NCI-H524 (cell line): ENCODE measurements around the gene AKAP6.
"Not testable (repeated sequence)": the region's sequence is repeated elsewhere in the genome, so short reads cannot be mapped to it uniquely, and the experiment has no call there.

Experiments
- DNase-seq, 2 experiments: peaks; one replicate each; lab custom pipeline; 2025; lab: John Stamatoyannopoulos, UW

Gene AKAP6

DNA sequence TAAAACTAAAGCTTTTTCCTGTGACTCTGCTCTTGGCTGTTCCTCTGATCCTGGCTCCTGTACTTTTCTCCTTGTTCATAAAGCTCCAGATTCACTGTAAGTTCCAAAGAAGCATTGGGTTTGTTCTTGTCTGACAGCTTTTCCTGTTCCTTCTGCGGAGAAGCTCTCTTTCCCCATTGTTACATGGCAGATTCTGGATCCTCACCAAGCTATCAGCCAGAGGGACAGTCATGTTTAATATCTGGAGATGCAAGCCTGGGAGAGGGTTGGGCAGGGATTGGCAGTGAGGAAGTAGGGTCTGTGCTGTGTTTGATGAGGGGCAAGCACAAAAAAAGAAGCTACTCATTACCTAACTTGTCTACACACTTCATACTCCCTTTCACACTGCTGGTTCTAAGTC, 107.9 kb downstream of the AKAP6 start:
- DNase-seq = no peak

DNA sequence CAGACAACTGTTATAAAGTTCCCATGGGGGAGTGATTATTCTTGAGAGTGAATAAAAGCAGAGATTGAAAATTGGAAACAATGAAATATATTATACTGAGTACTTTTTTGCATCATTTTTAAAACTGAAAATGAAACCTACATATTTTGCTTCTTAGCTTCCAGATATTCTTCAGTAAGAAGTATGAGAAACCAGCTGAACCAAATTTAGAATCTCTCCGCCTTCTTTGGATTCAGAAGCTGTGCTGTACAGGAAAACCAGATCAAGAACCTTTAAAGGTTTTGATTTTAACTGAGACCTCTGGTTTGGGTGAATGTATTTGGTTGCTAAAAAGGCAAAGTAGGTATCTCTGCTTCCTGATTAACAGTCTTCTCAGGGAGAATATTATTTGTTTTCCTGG, 109.4 kb downstream of the AKAP6 start:
- no peak for DNase-seq

DNA sequence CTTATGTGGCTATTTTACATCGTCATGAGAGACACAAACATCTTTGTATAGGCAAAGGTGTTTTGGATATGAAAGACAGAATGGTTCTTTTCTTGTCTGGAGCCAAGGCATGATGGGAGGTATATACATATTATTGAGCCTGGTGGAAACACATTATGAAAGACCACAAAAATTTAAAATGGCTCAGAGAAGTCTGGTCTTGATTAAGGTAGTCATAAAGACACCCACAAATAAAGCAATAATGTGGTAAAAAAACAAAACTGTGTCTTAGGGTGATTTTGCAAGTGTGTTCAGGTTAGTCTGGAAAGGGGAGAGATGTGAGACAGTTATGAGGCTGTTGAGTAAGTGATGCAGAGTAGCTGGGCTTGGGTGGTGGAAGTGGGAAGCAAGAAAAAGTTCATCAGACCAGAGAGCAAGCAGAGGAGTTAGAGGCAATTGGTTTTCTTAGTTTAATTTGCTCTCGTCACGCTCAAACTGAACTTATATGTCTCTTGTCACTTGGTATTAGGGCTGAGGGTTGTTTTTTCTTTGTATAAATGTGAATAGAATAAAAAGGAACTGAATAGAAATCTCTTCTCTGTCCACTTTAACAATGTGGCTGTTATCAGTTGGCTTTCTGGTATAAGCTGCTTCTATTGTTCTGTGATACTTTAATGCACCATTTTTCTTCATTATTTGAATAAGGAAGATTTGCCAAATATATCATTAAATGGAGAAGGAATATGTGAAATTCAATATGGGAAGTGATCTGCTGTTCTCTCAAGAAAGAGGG, 115.0 kb downstream of the AKAP6 start:
- no peak for DNase-seq

DNA sequence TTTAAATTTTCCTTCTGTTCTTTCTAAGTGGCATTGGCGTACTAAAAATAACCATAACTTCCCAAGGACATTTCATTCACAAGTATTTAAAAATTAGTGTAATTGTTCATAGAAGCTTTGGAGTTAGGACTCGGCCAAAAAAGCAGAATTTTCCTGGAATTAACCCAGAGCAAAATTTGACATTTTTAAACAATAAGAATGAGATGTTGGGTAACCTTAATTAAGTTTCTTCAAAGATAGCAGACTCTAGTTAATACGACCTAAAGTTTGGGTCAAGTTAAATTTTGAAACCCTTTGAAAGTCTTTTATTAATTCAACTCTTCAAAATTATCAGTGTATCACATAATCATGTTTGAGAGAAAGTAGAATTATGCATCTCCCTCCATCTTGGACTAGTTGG, 118.3 kb downstream of the AKAP6 start:
- no peak for DNase-seq

DNA sequence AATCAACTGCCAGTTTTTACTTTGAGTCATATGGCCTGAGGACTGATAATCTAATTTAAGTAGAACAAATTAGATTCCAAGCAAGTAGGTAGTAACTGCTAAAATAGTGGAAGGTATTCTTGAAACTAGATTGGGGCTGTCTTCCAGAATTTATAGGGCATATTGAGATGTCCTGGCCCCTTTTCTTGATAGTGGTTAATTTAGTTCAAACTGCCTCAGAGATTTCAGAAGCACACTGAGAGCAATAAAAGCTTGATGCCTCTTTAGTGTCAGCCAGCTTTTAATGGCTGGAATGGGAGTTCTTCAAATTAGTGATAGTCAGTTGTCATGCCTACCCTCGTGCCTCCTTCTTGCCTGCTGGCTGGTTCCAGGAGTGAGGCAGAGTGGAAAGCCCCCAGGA, 120.5 kb downstream of the AKAP6 start:
- DNase-seq = no peak

DNA sequence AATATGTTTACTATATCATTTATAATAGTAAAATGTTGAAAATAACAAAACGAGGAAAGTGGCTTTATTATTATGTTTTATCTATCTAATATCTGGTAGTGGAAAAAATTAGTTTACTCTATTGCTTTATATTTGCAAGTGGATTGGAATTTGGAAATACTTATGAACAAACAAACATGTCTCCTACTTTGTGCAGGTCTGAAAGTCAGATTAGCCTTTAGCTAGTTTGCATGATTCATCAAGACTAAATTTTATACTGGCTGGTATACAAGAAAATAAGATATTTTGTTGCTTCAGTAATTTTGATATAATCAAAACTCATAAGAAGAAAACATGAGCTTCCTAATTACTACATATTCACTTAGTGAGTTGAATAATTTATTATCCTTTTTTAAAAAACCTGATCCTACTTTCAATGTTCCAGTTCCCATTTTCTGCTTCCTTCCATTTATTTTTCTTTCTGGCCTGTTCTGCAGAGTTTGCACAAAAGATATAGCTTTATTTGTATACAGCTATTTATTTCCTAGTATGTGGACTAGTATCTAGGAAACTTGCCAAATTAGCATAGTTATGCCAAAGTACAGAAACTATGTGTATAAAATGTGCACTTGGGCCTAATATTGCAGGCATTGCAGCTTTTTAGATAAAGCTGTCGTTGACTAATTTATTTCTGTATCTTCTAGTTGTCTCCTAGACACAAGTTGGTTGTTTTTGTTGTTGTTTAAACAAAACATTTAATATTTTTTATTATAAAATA, 122.0 kb downstream of the AKAP6 start:
- DNase-seq = no peak

DNA sequence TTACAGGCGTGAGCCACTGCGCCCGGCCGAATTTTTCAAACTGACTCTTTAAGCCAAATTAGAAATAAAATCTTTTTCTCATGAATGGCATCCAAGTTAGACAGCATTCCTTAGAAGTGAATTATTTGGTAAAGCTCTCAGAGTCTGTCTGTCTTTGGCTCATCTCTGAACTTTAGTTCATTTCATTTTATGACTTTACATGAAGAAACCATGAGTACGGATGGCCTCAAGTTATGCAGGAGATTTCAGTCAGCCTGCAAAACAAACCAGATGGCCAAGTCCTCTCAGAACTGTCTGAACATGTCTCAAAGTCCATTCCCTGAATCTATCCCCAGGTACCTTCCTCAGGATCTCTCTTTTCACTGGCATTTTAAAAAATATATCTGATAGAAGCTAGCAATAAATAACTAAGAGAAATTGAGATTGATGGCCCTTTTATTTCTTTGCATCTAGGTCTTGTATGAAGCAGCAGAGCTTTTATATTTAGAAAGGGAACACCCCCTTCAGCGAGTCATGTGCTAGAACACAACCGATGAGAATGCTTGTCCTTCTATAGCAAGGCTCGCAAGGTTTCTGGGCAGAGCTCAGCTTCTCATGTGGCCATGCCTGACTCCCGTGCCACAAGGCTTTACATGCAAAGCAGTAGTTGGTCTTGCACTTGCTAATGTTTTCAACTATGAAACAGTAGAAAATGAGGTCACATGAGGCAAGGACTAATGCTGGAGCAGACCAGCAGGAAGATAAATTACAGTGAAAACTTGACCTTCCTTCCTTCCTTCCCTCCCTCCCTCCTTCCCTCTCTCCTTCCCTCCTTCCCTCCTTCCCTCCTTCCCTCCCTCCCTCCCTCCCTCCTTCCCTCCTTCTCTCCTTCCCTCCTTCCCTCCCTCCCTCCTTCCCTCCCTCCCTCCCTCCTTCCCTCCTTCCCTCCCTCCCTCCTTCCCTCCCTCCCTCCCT, 125.0 kb downstream of the AKAP6 start:
- DNase-seq = peak in 1 of 2 experiments; percentile 18

DNA sequence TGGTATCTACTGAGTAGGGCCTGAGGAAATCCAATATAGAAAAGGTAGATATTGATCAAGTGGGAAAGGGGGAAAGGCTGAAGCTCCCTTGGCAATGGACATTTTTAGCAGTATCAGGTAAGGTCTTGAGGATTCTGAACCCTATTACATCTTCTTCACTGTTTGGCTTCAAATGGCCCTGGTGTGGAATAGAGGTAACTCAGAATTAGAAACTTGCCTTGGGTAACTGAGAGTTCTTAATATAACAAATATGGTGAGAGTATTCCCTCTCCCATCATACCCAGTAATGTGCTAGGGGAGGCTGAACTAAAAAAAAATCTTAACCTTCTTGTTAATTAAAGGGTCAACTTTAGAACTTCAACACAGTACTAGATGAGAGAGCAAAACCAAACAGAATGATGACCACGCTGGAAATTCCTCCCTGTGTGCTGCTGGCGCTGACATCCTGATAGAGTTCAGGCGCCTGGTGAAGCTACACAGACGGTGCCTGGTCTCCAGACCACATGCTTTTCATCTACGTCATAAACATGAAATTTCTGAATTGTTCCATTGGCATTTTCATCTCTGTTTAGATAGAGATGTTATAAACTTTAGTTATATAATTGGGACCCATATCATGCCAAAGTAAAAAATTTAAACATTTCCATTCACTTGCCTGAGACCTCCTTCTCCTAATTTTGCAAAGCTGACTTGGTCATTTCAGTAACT, 128.3 kb downstream of the AKAP6 start:
- no peak for DNase-seq

DNA sequence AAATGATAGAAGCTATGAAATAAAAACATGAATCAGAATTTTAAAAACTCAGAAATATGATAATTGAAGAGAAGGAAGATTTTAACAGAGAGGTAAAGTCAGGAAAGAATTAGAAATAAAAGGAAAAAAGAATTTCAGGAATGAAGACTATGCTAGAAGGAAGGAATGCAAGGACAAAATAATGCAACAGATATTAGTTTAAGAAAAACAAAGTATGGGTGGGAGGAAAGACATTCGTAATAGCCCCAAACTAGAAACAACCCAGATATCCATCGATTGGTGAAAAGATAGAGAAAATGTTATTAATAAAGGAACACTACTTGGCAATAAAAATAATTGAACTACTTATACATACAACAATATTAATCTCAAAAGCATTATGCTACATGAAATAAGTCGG, 129.6 kb downstream of the AKAP6 start:
- no peak for DNase-seq

DNA sequence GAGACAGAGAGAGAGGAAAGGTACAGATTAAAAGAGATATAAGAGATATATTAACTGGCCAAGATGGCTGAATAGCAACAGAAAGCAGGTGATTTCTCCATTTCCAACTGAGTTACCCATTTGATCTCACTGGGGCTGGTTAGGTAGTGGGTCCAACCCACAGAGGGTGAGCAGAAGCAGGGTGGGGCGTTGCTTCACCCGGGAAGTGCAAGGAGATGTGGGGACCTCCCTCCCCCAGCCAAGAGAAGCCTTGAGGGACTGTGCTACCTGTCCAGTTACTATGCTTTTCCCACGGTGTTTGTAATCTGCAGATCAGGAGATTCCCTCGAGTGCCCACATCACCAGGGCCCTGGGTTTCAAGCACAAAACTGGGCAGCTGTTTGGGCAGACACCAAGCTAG, 131.2 kb downstream of the AKAP6 start:
- no peak for DNase-seq

DNA sequence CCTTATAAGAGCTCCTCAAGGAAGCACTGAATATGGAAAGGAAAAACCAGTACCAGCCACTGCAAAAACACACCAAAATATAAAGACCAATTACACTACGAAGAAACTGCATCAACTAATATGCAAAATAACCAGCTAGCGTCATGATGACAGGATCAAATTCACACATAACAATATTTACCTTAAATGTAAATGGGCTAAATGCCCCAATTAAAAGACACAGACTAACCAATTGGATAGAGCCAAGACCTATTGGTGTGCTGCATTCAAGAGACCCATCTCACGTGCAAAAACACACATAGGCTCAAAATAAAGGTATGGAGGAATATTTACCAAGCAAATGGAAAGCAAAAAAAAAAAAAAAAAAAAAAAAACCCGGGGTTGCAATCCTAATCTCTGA, 133.5 kb downstream of the AKAP6 start:
- not testable (repeated sequence) for DNase-seq

DNA sequence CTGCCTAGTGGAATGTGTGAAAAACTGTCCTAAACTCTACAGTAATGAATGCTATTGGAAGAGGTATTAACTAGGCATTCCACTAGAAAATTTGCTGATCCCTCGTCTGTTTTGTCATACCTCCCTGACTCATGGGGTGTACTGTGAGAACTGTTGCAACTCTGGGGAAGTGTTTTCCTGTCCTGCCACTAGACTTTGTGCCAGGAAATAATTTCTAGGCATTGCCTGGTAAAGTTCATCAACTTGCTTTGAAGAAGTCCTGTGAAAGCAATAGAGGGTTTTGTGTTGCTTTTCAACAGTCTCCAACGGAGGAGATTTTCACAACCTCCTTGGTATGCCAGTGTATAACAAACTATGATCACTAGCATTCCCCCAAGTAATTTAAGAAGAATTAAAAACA, 139.9 kb downstream of the AKAP6 start:
- no peak for DNase-seq

DNA sequence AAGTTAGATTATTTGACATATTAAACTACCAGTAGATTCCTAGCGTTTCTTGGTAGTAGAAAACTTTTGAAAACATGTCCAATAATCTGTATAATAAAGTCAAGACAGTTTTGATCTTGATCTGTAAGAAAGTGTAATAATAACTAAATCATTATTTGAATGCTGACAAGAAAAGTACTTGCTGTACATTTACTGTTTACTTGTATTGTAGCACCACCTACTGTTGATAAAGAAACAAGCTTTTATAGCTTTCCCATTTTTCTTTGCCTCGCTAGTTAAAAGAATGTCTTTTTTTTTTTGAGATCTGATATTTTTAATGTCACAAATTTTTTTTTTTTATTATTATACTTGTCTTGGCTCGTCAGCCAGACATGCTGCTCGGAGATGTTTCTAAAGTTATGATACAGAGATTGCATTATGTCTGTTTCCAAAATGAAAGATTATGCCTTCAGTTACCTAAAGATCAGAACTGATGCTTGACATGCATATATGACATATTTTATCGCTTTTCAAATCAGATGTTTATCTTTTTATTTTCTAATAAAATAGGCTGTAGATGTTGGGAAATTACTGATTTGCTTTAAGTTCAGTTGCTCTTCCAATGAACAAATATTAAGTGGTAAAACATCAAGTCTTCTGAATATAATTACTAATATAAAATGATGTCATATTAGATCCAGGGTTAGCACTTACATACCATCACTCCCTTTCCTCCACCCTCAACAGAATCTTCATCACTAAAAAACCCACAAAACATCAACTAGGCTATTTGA, 140.5 kb downstream of the AKAP6 start:
- DNase-seq = peak in 1 of 2 experiments; percentile 64

DNA sequence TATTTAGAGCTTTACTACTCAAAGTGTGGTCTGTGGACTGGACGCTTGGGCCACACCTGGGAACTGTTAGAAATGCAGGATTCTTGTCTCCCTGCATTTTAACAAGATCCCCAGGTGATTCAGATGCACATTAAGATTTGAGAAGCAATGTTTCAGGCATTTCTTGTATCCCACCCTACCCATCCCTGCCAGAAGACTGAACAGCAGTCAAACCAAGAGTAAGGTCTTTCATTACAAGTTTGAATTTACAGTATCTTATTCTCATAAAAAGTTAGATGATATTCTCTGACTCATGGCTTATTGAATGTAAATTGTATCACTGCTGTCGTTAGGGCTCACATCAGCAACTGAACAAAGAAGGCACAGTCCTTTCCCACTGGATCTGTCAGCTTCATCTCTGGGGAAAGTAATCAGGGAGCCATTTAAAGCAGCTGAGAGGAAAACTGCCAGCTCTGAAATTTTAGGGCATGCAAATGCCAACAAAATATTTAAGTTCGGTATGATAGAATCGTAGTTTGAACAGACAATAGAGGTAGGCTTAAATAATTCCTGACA, 141.1 kb downstream of the AKAP6 start:
- DNase-seq = no peak

DNA sequence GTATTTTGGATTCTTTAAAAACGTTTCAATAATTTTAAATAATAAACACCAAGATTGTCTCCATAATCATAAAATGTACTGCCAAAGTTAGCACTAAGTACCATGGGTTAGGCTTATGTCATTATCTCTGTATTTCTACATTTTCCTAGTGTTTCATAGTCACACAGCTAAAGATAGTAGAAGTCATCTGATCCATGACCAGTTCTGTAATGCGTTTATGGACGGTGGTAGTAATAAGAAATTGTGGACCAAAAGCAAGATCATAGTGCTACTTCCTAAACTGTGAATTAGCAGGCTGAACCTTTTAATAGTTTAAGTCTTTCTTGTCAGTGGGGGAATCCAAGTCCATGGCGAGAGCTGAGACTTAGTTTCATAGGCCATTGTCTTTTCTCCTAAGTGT, 142.1 kb downstream of the AKAP6 start:
- DNase-seq = no peak

DNA sequence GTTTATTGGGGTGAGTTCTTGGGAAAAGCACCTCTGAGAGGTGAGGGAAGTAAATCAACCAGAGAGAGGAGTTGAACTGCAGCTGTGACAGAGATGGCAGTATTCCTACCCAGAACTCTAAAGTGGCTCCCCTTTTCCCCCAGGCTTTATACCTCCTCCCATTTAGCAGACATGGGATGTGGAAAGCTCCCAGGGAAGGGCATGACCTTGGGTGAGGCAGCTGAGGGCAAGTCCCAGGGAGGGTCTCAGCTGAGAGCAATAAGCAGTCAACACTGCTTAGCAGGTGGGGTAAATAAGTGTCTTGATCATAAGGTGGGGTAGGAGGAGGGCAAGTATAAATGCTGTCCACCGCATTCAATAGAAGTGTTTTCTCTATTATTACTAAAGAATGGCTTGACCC, 143.0 kb downstream of the AKAP6 start:
- peak in 1 of 2 experiments; percentile 42 for DNase-seq

DNA sequence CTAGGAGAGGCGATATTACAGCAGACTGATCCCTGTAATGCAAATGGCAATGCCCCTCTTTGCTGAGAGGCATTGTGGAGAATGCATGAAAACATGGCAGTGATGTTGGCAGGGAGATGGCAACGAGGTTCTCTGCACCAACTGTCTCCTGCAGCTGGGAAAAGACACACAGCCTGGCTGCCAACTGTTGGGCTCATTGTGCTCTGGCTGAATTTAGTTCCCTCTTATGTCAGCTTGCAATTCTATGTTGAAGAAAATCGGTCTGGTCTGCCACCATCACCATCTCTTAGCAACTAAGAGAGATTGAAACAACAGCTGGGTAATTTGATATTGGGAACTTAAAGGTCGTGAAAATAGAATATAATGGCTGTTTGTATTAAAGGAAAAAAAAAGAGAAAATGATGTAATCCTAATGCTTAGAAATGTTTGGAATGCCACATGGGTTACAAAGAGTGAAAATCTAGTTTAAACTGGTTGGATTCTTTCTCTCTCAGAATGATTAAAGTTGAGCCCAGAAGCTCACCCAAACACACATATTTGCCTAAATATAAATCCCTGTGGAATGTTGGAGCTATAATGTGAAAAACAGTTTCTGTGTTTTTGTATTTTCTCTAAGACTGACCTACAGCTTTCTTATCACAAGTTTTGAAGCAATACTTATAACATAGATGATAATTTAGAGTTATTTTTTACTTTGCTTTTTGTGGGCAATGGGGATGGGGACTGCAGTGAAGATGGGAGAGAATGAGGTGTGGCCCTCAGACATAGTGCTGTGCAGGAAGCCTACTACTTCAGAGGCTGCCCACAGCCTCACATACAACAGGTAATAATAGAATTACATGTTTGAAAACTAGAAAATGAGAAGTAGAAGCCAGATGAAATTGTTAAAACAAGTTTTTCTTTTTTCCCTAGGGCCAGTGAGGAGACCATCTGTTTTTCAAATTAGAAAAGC, 143.7 kb downstream of the AKAP6 start:
- DNase-seq = peak; percentile 68 to 95

DNA sequence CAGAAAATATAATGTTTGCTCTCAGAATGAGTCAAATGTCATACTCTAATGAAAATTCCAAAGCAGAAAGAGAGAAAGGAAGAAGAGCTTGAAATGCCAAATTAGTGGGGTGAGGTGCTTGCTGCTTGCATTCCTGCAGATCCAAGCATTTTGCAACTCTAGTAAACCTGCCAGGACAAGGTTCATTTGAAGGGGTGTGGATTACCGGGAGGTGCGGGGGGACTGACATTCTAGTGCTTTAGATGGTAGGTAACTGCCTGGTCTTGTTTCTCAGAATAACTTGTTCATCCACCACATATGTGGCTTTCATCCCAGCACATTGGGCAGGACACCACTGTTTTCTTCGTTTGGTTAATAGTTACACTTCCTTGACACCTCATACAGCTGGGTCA, 144.4 kb downstream of the AKAP6 start:
- DNase-seq = no peak

DNA sequence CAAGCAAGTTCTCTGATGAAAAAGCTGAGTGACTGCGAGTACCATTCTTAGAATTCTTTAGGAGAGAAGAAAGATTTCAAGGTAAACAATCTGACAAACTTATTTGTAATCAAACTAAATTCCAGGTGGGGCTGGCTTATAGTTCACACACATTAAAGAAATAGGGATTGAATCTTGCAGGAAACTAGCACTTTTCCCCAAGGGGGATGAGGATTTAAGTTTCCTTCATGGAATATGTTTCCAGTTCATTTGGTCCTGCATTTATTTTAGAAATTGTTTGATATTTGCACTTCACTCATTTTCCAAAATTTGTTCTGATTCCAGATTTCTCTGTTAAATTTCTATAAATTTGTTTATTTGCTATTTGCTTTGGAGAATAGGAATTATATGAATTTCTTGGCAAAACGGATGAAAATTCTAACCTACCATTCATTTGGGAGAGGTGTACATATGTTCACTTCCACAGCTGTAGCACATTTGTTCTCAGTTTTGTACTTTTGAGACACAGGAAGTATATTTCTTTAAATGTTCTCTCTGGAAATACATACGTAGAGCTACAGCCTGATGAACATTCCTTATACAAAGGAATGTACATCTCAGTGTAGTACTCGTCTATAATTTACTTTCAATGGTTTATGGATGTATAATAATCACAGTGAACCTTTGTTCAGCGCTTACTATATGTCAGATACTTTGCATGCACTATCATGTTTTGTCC, 145.5 kb downstream of the AKAP6 start:
- DNase-seq = no peak
